ENCODE data around the gene NEFH. TPM values are rescaled to one million over a fixed set of nuclear protein-coding genes. Genes with fewer than 3 reads are reported as not detected.

The NEFH gene
- total RNA-seq, 1 donor from 2014 or later, result 3.5 TPM

DNA sequence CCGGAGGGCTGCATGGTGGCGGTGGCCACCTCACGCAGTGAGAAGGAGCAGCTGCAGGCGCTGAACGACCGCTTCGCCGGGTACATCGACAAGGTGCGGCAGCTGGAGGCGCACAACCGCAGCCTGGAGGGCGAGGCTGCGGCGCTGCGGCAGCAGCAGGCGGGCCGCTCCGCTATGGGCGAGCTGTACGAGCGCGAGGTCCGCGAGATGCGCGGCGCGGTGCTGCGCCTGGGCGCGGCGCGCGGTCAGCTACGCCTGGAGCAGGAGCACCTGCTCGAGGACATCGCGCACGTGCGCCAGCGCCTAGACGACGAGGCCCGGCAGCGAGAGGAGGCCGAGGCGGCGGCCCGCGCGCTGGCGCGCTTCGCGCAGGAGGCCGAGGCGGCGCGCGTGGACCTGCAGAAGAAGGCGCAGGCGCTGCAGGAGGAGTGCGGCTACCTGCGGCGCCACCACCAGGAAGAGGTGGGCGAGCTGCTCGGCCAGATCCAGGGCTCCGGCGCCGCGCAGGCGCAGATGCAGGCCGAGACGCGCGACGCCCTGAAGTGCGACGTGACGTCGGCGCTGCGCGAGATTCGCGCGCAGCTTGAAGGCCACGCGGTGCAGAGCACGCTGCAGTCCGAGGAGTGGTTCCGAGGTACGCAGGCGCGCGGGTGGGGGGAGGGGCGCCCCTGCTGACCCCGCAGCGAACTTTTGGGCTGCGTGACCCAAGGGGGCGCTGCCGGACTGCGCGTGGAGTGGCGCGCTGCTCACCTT lies 670 bp downstream of the NEFH start:
- TF ChIP-seq, protein P1, sequence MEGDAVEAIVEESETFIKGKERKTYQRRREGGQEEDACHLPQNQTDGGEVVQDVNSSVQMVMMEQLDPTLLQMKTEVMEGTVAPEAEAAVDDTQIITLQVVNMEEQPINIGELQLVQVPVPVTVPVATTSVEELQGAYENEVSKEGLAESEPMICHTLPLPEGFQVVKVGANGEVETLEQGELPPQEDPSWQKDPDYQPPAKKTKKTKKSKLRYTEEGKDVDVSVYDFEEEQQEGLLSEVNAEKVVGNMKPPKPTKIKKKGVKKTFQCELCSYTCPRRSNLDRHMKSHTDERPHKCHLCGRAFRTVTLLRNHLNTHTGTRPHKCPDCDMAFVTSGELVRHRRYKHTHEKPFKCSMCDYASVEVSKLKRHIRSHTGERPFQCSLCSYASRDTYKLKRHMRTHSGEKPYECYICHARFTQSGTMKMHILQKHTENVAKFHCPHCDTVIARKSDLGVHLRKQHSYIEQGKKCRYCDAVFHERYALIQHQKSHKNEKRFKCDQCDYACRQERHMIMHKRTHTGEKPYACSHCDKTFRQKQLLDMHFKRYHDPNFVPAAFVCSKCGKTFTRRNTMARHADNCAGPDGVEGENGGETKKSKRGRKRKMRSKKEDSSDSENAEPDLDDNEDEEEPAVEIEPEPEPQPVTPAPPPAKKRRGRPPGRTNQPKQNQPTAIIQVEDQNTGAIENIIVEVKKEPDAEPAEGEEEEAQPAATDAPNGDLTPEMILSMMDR (IDR thresholded peaks at IDR 0.05), result peak; percentile 15
- no peak for DNase-seq (ENCODE audit: low spot score)
- no peaks in the 10 kb centered on the region for H3K9me3 Mint-ChIP-seq (ENCODE audit: low read depth)
- H3K27me3 Mint-ChIP-seq (ENCODE audit: low read depth), result peaks cover 37% of the 10 kb centered on the region
- H3K27ac Mint-ChIP-seq (ENCODE audit: unreplicated experiment), result no peak overlapping the region
- H3K36me3 Mint-ChIP-seq (ENCODE audit: low read depth), result peaks cover 1% of the 10 kb centered on the region
- peaks cover 22% of the 10 kb centered on the region for H3K4me1 Mint-ChIP-seq (ENCODE audit: low read depth)
- peak overlapping the region; percentile 67 for H3K4me3 Mint-ChIP-seq (ENCODE audit: unreplicated experiment)

DNA sequence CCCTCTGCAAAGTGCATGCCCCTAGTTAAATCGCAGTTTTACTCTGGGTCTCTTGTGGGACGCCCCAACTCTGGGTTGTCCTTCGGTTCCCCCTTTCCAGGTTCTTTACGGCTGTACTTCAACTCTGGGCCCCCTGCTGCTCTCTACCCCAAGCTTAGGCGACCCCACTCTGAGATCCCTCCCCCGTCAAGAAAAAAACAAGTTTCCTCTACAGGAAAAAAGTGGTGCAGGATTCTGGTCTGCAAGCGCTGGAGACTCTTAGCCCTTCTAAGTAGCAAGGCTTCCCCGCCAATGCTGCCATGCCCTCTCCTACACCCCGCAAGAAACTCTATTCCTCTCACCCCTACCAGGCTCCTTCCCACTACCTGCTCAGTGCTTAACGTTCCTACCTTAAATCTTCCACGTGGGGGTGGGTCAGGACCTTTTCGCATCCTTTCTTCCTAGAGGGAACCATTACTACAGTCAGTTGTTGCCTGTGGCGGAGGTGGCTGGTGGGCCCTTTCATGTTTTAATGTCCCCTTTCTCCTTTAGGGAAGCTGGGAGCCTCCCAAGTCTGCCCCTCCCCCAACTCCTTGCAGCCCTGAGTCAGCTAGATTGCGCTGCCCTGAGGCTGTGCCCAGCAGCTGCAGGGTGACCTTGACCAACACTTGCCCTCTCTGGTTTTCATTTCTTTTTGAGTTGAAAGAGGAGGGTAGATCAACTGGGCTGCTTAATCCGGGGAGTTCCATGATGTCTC lies 1.4 kb downstream of the NEFH start:
- no peak overlapping the region for H3K27ac Mint-ChIP-seq (ENCODE audit: unreplicated experiment)
- H3K27me3 Mint-ChIP-seq (ENCODE audit: low read depth), result peaks cover 32% of the 10 kb centered on the region
- peaks cover 1% of the 10 kb centered on the region for H3K36me3 Mint-ChIP-seq (ENCODE audit: low read depth)
- peaks cover 22% of the 10 kb centered on the region for H3K4me1 Mint-ChIP-seq (ENCODE audit: low read depth)
- no peak for DNase-seq (ENCODE audit: low spot score)
- TF ChIP-seq, protein P1 (IDR thresholded peaks at IDR 0.05), result no peak
- H3K4me3 Mint-ChIP-seq (ENCODE audit: unreplicated experiment), result peak overlapping the region; percentile 67
- no peaks in the 10 kb centered on the region for H3K9me3 Mint-ChIP-seq (ENCODE audit: low read depth)

DNA sequence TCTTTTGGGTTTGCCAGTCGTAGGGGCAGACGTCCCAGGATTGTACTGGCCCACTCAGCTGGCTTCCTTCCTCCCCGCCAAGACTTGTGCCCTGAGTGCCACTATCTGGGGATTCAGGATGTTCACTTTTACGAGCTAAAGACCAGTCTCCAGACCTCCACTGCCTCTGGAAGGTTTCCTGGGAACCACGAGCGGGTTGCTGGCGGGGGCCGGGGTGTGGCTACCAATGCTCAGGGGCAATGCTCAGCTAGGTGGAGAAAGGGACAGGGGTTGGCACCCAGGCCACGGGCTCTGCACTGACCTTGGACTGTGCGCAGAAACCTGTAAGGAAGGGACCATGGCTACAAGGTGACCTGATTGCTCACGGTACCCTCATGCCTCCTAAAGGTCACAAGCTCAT lies 2.2 kb downstream of the NEFH start:
- TF ChIP-seq, protein P1 (IDR thresholded peaks at IDR 0.05), result no peak
- no peak for DNase-seq (ENCODE audit: low spot score)
- Mint-ChIP-seq H3K9me3 (ENCODE audit: low read depth) (no peaks in the 10 kb centered on the region), H3K4me3 (ENCODE audit: unreplicated experiment) (no peak overlapping the region), H3K4me1 (ENCODE audit: low read depth) (peaks cover 22% of the 10 kb centered on the region), H3K27ac (ENCODE audit: unreplicated experiment) (no peak overlapping the region), H3K27me3 (ENCODE audit: low read depth) (peaks cover 29% of the 10 kb centered on the region), H3K36me3 (ENCODE audit: low read depth) (peaks cover 1% of the 10 kb centered on the region)

DNA sequence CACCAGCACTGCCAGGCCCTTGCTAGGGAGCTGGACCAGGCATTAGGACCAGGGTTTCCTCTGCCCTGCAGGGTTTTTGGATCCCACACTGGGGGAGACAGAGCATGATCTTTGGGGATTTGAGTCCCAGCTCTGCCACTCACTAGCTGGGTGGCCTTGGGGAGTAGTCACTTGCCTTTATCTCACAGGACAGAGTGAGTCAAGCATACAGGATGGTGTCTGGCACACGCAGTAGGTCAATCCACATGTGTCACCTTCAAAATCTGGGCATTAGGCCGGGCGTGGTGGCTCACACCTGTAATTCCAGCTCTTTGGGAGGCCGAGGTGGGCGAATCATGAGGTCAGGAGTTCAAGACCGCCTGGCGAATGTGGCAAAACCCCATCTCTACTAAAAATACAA lies 2.7 kb downstream of the NEFH start:
- Mint-ChIP-seq H3K36me3 (ENCODE audit: low read depth) (peaks cover 4% of the 10 kb centered on the region), H3K27me3 (ENCODE audit: low read depth) (peaks cover 28% of the 10 kb centered on the region), H3K9me3 (ENCODE audit: low read depth) (no peaks in the 10 kb centered on the region), H3K27ac (ENCODE audit: unreplicated experiment) (no peak overlapping the region), H3K4me1 (ENCODE audit: low read depth) (peaks cover 22% of the 10 kb centered on the region), H3K4me3 (ENCODE audit: unreplicated experiment) (no peak overlapping the region)
- no peak for DNase-seq (ENCODE audit: low spot score)
- TF ChIP-seq, protein P1 (IDR thresholded peaks at IDR 0.05), result no peak

DNA sequence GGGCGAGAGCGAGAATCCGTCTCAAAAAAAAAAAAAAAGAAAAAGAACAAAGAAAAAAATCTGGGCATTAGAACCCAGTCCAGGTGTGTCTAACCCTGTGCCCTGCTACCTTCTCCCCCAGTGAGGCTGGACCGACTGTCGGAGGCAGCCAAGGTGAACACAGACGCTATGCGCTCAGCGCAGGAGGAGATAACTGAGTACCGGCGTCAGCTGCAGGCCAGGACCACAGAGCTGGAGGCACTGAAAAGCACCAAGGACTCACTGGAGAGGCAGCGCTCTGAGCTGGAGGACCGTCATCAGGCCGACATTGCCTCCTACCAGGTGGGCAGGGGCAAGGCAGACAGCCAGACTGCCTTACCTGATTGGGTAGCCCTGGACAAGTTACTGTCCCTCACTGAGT lies 3.2 kb downstream of the NEFH start:
- H3K9me3 Mint-ChIP-seq (ENCODE audit: low read depth), result no peaks in the 10 kb centered on the region
- TF ChIP-seq, protein P1 (IDR thresholded peaks at IDR 0.05), result no peak
- peaks cover 22% of the 10 kb centered on the region for H3K4me1 Mint-ChIP-seq (ENCODE audit: low read depth)
- no peak overlapping the region for H3K27ac Mint-ChIP-seq (ENCODE audit: unreplicated experiment)
- H3K36me3 Mint-ChIP-seq (ENCODE audit: low read depth), result peaks cover 4% of the 10 kb centered on the region
- H3K27me3 Mint-ChIP-seq (ENCODE audit: low read depth), result peaks cover 27% of the 10 kb centered on the region
- DNase-seq (ENCODE audit: low spot score), result no peak
- H3K4me3 Mint-ChIP-seq (ENCODE audit: unreplicated experiment), result no peak overlapping the region
